HEK293 (cell line): ENCODE measurements around the gene GGN.

Experiments
- CTCF ChIA-PET: fragments of 350-600 bp; formaldehyde crosslinking; extraction: SDS; loops from one replicate; lab custom pipeline; 2021; ENCODE audit warnings: antibody characterized with exemption; lab: Yijun Ruan, JAX
- POLR2A ChIA-PET: fragments of 300-600 bp; formaldehyde crosslinking; extraction: SDS; loops from one replicate; lab custom pipeline; 2020; ENCODE audit warnings: antibody characterized with exemption, inconsistent platforms; lab: Yijun Ruan, JAX
- H3K27ac ChIP-seq: fragments of 200-500 bp; sonication (Bioruptor generic); 2 replicates; pipeline ENCODE4 v1.5.1; 2014; ENCODE audit warnings: low read depth, low read length, control low read depth, inconsistent platforms; ENCODE audit errors: extremely low read depth
- H3K36me3 ChIP-seq, 2 experiments: fragments of 200-500 bp in 1 of 2; sonication (Bioruptor generic) in 1 of 2; 1 replicate in 1 of 2; 2 replicates in 1 of 2; pipeline ENCODE4 v1.5.1; 2014 to 2017; ENCODE audit warnings: inconsistent platforms in 2 of 2, low read length in 2 of 2; ENCODE audit not compliant: control insufficient read depth in 2 of 2, insufficient read depth in 1 of 2
- H3K4me1 ChIP-seq: fragments of 200-500 bp; sonication (Bioruptor generic); 2 replicates; pipeline ENCODE4 v1.5.1; 2014; ENCODE audit warnings: mild to moderate bottlenecking, low read length, inconsistent platforms; ENCODE audit not compliant: control insufficient read depth, insufficient read depth
- H3K4me3 ChIP-seq: 2 replicates; pipeline ENCODE4 v1.5.1; 2011; ENCODE audit warnings: low read depth, mild to moderate bottlenecking, control low read depth, low read length, moderate library complexity
- H3K9me3 ChIP-seq: fragments of 200-500 bp; sonication (Bioruptor generic); 2 replicates; pipeline ENCODE4 v1.5.1; 2014; ENCODE audit warnings: low read depth, low read length, inconsistent platforms; ENCODE audit not compliant: control insufficient read depth, insufficient read depth
- FEZF1 ChIP-seq: fragments of 450-650 bp; formaldehyde crosslinking; IDR thresholded peaks from 2 replicates; pipeline ENCODE4 v1.5.1; 2016; ENCODE audit warnings: missing biosample characterization, missing genetic modification characterization
- GLIS2 ChIP-seq: fragments of 450-650 bp; formaldehyde crosslinking; IDR thresholded peaks from 2 replicates; pipeline ENCODE4 v1.5.1; 2016; ENCODE audit warnings: missing biosample characterization, missing genetic modification characterization
- OVOL3 ChIP-seq: fragments of 450-650 bp; formaldehyde crosslinking; IDR thresholded peaks from 2 replicates; pipeline ENCODE4 v1.5.1; 2016; ENCODE audit warnings: missing biosample characterization, missing genetic modification characterization
- PRDM10 ChIP-seq: fragments of 450-650 bp; formaldehyde crosslinking; IDR thresholded peaks from 2 replicates; pipeline ENCODE4 v1.5.1; 2016; ENCODE audit warnings: missing biosample characterization, missing genetic modification characterization
- SALL2 ChIP-seq: fragments of 450-650 bp; formaldehyde crosslinking; IDR thresholded peaks from 2 replicates; pipeline ENCODE4 v1.5.0; 2017; ENCODE audit warnings: missing biosample characterization, mild to moderate bottlenecking, missing genetic modification characterization, borderline replicate concordance
- ZBTB11 ChIP-seq: fragments of 450-650 bp; formaldehyde crosslinking; conservative IDR thresholded peaks from 2 replicates; pipeline ENCODE4 v1.5.1; 2016; ENCODE audit warnings: low read depth, missing biosample characterization, missing genetic modification characterization
- ZBTB49 ChIP-seq: fragments of 450-650 bp; formaldehyde crosslinking; IDR thresholded peaks from 2 replicates; pipeline ENCODE4 v1.5.1; 2016; ENCODE audit warnings: missing biosample characterization, missing genetic modification characterization, low read depth
- ZEB2 ChIP-seq: fragments of 450-650 bp; formaldehyde crosslinking; IDR thresholded peaks from 2 replicates; pipeline ENCODE4 v1.5.1; 2016; ENCODE audit warnings: missing biosample characterization, missing genetic modification characterization
- ZFP41 ChIP-seq: fragments of 450-650 bp; formaldehyde crosslinking; IDR thresholded peaks from 2 replicates; pipeline ENCODE4 v1.5.1; 2016; ENCODE audit warnings: missing biosample characterization, missing genetic modification characterization, borderline replicate concordance
- ZIC2 ChIP-seq: fragments of 450-650 bp; formaldehyde crosslinking; IDR thresholded peaks from 2 replicates; pipeline ENCODE4 v1.5.1; 2016; ENCODE audit warnings: missing biosample characterization, missing genetic modification characterization
- ZNF174 ChIP-seq: fragments of 450-650 bp; formaldehyde crosslinking; IDR thresholded peaks from 2 replicates; pipeline ENCODE4 v1.5.0; 2017; ENCODE audit warnings: missing biosample characterization, mild to moderate bottlenecking, missing genetic modification characterization
- ZNF223 ChIP-seq: fragments of 450-650 bp; formaldehyde crosslinking; IDR thresholded peaks from 2 replicates; pipeline ENCODE4 v1.5.1; 2016; ENCODE audit warnings: missing biosample characterization, missing genetic modification characterization
- ZNF239 ChIP-seq: fragments of 450-650 bp; formaldehyde crosslinking; IDR thresholded peaks from 2 replicates; pipeline ENCODE4 v1.5.1; 2016; ENCODE audit warnings: missing biosample characterization, missing genetic modification characterization
- ZNF449 ChIP-seq: fragments of 450-650 bp; formaldehyde crosslinking; IDR thresholded peaks from 2 replicates; pipeline ENCODE4 v1.5.1; 2017; ENCODE audit warnings: missing biosample characterization, mild to moderate bottlenecking, missing genetic modification characterization, moderate library complexity
- ZNF513 ChIP-seq: fragments of 450-650 bp; IDR thresholded peaks from 2 replicates; pipeline ENCODE4 v1.5.1; 2018; ENCODE audit warnings: missing biosample characterization, missing genetic modification characterization
- ZNF654 ChIP-seq: fragments of 450-650 bp; formaldehyde crosslinking; IDR thresholded peaks from 2 replicates; pipeline ENCODE4 v1.5.1; 2016; ENCODE audit warnings: low read depth, missing biosample characterization, missing genetic modification characterization
- ZNF747 ChIP-seq: fragments of 450-650 bp; formaldehyde crosslinking; IDR thresholded peaks from 2 replicates; pipeline ENCODE4 v1.5.1; 2016; ENCODE audit warnings: missing biosample characterization, missing genetic modification characterization
- ZSCAN30 ChIP-seq: fragments of 450-650 bp; IDR thresholded peaks from 2 replicates; pipeline ENCODE4 v1.5.1; 2018; ENCODE audit warnings: missing biosample characterization, mild to moderate bottlenecking, missing genetic modification characterization, moderate library complexity

Gene GGN

GRCh38 chr19:38417544-38418506, 30.0 kb upstream of the GGN start (continued):
- TF ChIP-seq ZBTB49 (tag by site-specific recombination), result no peak
- peak; percentile 51 for TF ChIP-seq ZIC2 (tag by site-specific recombination)
- no peak for TF ChIP-seq FEZF1
- TF ChIP-seq GLIS2 (tag by site-specific recombination), result peak; percentile 39
- TF ChIP-seq ZNF174 (tag by site-specific recombination), result no peak
- TF ChIP-seq ZNF223 (tag by site-specific recombination), result no peak; the same call in 1 of the 2 replicates
- TF ChIP-seq ZSCAN30 (tag by site-specific recombination), result no peak
- peak; percentile 74 for TF ChIP-seq ZNF449 (tag by site-specific recombination)
- no peak for TF ChIP-seq ZNF654 (tag by site-specific recombination)
- TF ChIP-seq ZBTB11, result peak; percentile 98
- TF ChIP-seq, all 188 proteins: peak for 48

- TF ChIP-seq ZNF747 (0 out of 2 replicates have a peak, but pooled peaks have one; percentile 54), ZEB2 (tag by site-specific recombination) (0 out of 2 replicates have a peak, but pooled peaks have one; percentile 14), PRDM10 (tag by site-specific recombination) (peak; percentile 53), SALL2 (tag by site-specific recombination) (0 out of 2 replicates have a peak, but pooled peaks have one; percentile 43), OVOL3 (no peak), ZFP41 (tag by site-specific recombination) (0 out of 2 replicates have a peak, but pooled peaks have one; percentile 26), ZNF513 (no peak), ZNF239 (tag by site-specific recombination) (no peak)
- CTCF ChIA-PET, result interaction anchor here (0.6 to 3.4 kb wide), 3 partner anchors 14 to 107 kb away, joined by 3 to 32 read pairs (median 3); partner anchors contain the start of gene FAM98C
- H3K4me1 ChIP-seq, result peaks cover 11% of the 10 kb centered on the region
Observed at GRCh38 chr19:38417146-38417543, 29.3 kb upstream of the GGN start.

More at GRCh38 chr19:38417146-38417543, 29.3 kb upstream of the GGN start:
- Histone ChIP-seq H3K36me3 (no peaks in the 10 kb centered on the region), H3K4me3 (no peak overlapping the region), H3K27ac (no peak overlapping the region), H3K9me3 (no peaks in the 10 kb centered on the region)
- POLR2A ChIA-PET, result interaction anchor here (0.6 to 0.7 kb wide), 2 partner anchors 15 to 415 kb away, joined by 3 to 4 read pairs; partner anchors contain the start of gene FAM98C
